Measurements from ENCODE around the gene TPRG1L. TPM values are rescaled to one million over a fixed set of nuclear protein-coding genes. Genes with fewer than 3 reads are reported as not detected.

TPRG1L gene
- total RNA-seq, 1 donor from 2014 or later = 14.5 TPM

DNA sequence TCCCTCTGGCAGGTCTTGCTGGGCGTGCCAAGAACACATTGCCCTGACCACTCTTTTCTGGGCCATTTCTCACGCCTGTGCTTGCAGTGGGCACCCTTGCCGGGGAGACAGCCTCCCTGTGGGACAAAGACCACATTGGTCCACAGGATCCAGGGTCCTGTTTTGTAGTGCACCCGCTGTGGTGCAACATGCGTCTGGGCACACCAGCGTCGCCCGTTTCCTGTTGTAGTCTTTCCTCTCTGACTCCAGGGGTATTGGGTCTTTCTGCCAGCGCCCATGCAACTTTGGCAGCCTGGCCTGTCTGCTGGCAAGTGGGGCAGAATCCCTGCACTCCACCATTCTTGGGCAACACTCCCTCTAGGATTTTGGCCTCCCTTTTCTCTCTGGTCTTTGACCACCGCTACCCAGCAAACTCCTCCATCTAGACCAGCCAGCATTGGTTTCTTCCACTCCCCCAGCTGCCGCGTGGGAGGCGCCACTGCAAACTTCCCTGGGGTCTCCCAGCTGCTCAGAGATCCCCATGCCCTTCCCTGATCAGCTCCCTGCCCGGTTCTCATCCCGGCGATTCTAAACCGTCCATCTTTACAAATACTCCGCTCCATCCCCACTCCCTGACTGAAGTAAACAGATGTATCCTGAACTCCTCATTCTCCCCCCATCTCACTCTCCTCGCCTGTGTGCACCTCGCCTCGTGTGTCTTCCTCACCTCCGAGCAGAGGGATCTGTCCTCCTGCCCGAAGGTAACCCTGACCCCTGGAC lies 1.2 kb upstream of the TPRG1L start:
- Mint-ChIP-seq H3K36me3 (ENCODE audit: low read depth) (no peaks in the 10 kb centered on the region), H3K4me1 (peaks cover 27% of the 10 kb centered on the region), H3K9me3 (no peaks in the 10 kb centered on the region), H3K4me3 (peak overlapping the region; percentile 93), H3K27me3 (ENCODE audit: low read depth) (peaks cover 17% of the 10 kb centered on the region), H3K27ac (ENCODE audit: unreplicated experiment) (no peak overlapping the region)
- TF ChIP-seq, protein P1, sequence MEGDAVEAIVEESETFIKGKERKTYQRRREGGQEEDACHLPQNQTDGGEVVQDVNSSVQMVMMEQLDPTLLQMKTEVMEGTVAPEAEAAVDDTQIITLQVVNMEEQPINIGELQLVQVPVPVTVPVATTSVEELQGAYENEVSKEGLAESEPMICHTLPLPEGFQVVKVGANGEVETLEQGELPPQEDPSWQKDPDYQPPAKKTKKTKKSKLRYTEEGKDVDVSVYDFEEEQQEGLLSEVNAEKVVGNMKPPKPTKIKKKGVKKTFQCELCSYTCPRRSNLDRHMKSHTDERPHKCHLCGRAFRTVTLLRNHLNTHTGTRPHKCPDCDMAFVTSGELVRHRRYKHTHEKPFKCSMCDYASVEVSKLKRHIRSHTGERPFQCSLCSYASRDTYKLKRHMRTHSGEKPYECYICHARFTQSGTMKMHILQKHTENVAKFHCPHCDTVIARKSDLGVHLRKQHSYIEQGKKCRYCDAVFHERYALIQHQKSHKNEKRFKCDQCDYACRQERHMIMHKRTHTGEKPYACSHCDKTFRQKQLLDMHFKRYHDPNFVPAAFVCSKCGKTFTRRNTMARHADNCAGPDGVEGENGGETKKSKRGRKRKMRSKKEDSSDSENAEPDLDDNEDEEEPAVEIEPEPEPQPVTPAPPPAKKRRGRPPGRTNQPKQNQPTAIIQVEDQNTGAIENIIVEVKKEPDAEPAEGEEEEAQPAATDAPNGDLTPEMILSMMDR (conservative IDR thresholded peaks at IDR 0.05) = no peak
- DNase-seq (ENCODE audit: low read depth, low spot score) = no peak

DNA sequence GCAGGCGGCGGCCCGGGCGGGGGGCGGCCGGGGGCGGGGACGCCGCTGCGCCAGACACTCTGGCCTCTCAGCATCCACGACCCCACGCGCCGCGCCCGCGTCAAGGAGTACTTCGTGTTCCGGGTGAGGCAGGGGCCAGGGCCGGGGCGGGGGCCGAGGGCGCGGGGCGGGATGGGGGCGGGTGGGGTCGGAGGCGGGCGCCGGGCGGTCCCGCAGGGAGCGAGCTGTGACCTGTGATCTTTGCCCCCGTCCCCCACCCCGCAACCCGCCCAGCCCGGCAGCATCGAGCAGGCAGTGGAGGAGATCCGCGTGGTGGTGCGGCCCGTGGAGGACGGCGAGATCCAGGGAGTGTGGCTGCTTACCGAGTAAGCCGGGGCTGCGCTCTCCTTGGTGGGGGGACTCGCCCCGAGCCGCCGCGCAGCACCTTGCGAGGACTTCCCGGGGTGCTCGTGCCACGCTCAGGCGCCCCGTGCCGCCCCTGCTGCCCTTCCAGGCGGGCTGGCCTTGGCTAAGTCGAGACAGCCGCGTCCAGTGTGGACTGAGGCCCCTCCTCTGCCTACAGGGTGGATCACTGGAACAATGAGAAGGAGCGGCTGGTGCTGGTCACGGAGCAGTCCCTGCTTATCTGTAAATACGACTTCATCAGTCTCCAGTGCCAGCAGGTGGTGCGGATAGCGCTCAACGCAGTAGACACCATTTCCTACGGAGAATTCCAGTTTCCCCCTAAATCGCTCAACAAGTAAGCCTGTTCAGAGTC lies 514 bp downstream of the TPRG1L start:
- TF ChIP-seq, protein P1 (conservative IDR thresholded peaks at IDR 0.05) = no peak
- H3K4me3 Mint-ChIP-seq = peak overlapping the region; percentile 93
- peaks cover 8% of the 10 kb centered on the region for H3K27me3 Mint-ChIP-seq (ENCODE audit: low read depth)
- no peaks in the 10 kb centered on the region for H3K36me3 Mint-ChIP-seq (ENCODE audit: low read depth)
- no peak for DNase-seq (ENCODE audit: low read depth, low spot score)
- no peaks in the 10 kb centered on the region for H3K9me3 Mint-ChIP-seq
- H3K4me1 Mint-ChIP-seq = peaks cover 22% of the 10 kb centered on the region
- no peak overlapping the region for H3K27ac Mint-ChIP-seq (ENCODE audit: unreplicated experiment)

DNA sequence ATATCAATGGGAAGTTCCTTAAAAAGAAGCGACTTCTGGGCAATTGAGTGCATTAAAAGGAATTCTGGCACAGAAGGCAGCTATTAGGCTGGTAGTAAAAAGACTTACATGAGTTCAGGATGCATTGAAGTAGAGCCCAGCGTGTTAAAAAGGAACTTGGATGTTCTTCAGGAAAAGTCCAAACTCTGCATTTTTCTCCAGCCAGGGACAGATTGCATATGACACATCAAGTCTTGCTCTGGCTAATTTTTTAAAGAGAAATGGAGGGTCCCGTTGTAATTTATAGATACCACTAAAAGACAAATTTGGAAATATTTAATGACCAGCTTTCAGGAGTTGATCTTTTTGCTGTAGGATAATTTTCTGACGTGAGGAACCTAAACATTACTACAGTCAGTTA lies 1.2 kb downstream of the TPRG1L start:
- TF ChIP-seq, protein P1 (conservative IDR thresholded peaks at IDR 0.05) = no peak
- H3K9me3 Mint-ChIP-seq = no peaks in the 10 kb centered on the region
- H3K4me3 Mint-ChIP-seq = peak overlapping the region; percentile 83
- peaks cover 22% of the 10 kb centered on the region for H3K4me1 Mint-ChIP-seq
- no peaks in the 10 kb centered on the region for H3K36me3 Mint-ChIP-seq (ENCODE audit: low read depth)
- no peak for DNase-seq (ENCODE audit: low read depth, low spot score)
- H3K27me3 Mint-ChIP-seq (ENCODE audit: low read depth) = peaks cover 8% of the 10 kb centered on the region
- no peak overlapping the region for H3K27ac Mint-ChIP-seq (ENCODE audit: unreplicated experiment)

DNA sequence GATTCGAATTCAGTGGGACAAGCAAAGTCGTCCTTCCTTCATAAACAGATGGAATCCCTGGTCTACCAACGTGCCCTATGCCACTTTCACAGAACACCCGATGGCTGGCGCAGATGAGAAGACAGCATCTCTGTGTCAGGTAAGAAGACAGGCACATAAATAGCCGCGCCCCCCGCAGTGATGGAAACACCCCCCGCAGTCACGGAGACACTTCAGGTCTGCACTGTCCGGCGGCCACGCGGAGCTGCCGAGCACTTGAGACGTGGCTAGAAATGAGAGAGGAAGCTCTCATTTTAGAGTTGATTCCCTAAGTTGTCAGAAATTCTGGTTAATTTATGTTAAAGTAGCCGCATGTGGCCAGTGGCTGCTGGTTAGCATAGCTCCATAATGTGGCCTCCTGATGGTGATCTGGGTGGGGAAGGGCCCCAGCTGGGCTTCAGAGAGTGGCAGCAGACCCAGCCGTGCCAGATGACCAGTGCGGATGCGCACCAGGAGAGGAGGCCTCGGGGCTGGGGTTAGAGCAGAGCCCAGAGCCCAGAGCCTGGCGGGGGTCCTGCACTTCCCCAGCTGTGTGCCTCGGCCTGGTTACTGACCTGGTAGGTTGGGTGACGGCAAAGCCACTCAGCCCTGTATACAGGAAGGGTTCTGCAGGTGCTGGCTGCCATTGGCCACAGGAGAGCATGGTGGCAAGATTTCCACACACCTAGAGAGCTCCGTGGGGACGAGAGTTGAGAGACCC lies 2.9 kb downstream of the TPRG1L start:
- Mint-ChIP-seq H3K27ac (ENCODE audit: unreplicated experiment) (no peak overlapping the region), H3K9me3 (no peaks in the 10 kb centered on the region), H3K4me1 (peaks cover 22% of the 10 kb centered on the region), H3K36me3 (ENCODE audit: low read depth) (no peaks in the 10 kb centered on the region), H3K4me3 (no peak overlapping the region), H3K27me3 (ENCODE audit: low read depth) (peaks cover 8% of the 10 kb centered on the region)
- TF ChIP-seq, protein P1 (conservative IDR thresholded peaks at IDR 0.05) = no peak
- DNase-seq (ENCODE audit: low read depth, low spot score) = no peak

DNA sequence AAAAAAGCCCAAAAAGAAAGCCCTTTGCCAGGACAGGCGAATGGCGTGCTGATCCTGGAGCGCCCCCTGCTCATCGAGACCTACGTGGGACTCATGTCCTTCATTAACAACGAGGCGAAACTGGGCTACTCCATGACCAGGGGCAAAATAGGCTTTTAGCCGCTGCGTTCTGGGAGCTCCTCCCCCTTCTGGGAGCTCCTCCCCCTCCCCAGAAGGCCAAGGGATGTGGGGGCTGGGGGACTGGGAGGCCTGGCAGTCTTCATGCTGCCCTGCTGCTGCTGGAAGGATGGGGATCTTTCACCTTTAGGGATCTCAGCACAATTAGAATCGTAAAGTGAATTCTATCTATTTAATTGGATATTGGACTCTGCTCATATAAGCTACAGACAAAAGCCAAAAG lies 3.6 kb downstream of the TPRG1L start:
- H3K36me3 Mint-ChIP-seq (ENCODE audit: low read depth) = no peaks in the 10 kb centered on the region
- DNase-seq (ENCODE audit: low read depth, low spot score) = no peak
- no peak overlapping the region for H3K27ac Mint-ChIP-seq (ENCODE audit: unreplicated experiment)
- H3K9me3 Mint-ChIP-seq = no peaks in the 10 kb centered on the region
- peaks cover 21% of the 10 kb centered on the region for H3K4me1 Mint-ChIP-seq
- TF ChIP-seq, protein P1 (conservative IDR thresholded peaks at IDR 0.05) = no peak
- H3K27me3 Mint-ChIP-seq (ENCODE audit: low read depth) = peaks cover 5% of the 10 kb centered on the region
- peak overlapping the region; percentile 54 for H3K4me3 Mint-ChIP-seq
